ENCODE measurements around the gene RNF220. TPM values are rescaled to one million over a fixed set of nuclear protein-coding genes. Genes with fewer than 3 reads are reported as not detected.
"Not testable (repeated sequence)": the region's sequence is repeated elsewhere in the genome, so short reads cannot be mapped to it uniquely, and the experiment has no call there.

RNF220 gene
- total RNA-seq, 2 experiments from 2014 or later = 72.3 to 78.3 TPM

DNA sequence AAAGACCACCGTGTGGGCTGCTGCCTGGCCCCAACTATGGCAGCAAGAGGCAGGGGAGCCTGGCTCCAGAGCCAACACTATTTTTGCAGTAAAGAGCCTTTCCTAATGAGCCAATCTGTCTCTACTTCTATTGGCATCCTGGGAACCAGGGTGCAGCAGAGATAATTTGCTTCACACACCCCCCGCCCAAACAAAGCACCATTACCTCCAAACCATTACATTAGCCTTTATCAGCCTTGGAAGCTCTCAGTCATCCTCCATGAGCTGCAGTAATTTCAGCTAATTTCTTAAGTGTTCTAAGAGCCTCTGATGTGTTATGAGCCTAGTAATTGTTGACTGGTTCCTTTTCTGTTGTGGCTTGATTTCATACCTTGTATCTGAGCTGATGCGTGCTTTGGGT, 291.0 kb downstream of the RNF220 start:
- H3K4me1 Mint-ChIP-seq = peaks cover 28% of the 10 kb centered on the region
- no peaks in the 10 kb centered on the region for H3K36me3 Mint-ChIP-seq (ENCODE audit: low read depth)
- no peaks in the 10 kb centered on the region for H3K9me3 Mint-ChIP-seq (ENCODE audit: low read depth)
- ChIA-PET CTCF (interaction anchor here (0.6 to 3.2 kb wide), 6 partner anchors 13 to 479 kb away, joined by 3 to 14 read pairs (median 3); no protein-coding TSS in a partner anchor), POLR2A (interaction anchor here (2.3 kb wide), 1 partner anchor 25 kb away, joined by 27 read pairs; no protein-coding TSS in a partner anchor)
- H3K27me3 Mint-ChIP-seq = no peaks in the 10 kb centered on the region
- intact Hi-C loops (cut with DNase I, micrococcal nuclease) = no loop called here
- no peak for DNase-seq
- no peak for ATAC-seq
- no peak overlapping the region for H3K4me3 Mint-ChIP-seq
- peak overlapping the region; percentile 77 for H3K27ac Mint-ChIP-seq

DNA sequence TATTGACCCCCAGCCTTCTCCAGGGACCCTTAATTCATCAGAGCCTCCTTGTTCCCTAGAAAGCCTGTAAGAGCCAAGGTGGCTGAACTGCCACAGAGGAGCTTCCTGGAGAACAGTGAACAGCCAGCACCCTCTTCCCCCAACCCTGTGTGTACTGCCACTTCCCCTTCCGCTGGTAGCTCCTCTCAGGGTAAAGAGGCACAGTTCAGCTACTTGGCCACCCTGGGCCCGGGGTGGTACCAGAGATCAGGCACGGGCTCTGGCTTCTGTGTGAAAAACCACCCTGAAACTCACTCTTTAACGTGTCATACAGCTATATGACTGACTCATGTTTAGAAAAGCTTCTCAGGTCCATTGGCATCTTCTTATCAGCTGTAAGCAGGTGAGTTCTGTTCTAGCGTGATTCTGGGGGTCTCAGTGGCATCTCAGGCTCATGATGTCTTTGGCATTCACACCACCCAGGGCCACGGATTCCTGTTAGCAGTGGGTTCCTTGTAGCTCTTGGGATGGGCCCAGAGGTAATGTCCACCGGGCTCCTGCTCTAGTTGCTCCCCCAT, 291.8 kb downstream of the RNF220 start:
- DNase-seq (peak; percentile 71), ATAC-seq (peak; percentile 91)
- Mint-ChIP-seq H3K4me3 (no peak overlapping the region), H3K9me3 (ENCODE audit: low read depth) (no peaks in the 10 kb centered on the region), H3K27me3 (no peaks in the 10 kb centered on the region), H3K36me3 (ENCODE audit: low read depth) (no peaks in the 10 kb centered on the region), H3K27ac (peak overlapping the region; percentile 77), H3K4me1 (peaks cover 28% of the 10 kb centered on the region)
- CTCF ChIA-PET = interaction anchor here (0.6 to 3.2 kb wide), 8 partner anchors 12 to 479 kb away, joined by 3 to 14 read pairs (median 3); partner anchors contain the start of gene RNU5D-1
- POLR2A ChIA-PET = interaction anchor here (0.9 to 2.3 kb wide), 3 partner anchors 24 to 122 kb away, joined by 4 to 27 read pairs (median 6); no protein-coding TSS in a partner anchor
- intact Hi-C loops (cut with DNase I, micrococcal nuclease) = no loop called here

DNA sequence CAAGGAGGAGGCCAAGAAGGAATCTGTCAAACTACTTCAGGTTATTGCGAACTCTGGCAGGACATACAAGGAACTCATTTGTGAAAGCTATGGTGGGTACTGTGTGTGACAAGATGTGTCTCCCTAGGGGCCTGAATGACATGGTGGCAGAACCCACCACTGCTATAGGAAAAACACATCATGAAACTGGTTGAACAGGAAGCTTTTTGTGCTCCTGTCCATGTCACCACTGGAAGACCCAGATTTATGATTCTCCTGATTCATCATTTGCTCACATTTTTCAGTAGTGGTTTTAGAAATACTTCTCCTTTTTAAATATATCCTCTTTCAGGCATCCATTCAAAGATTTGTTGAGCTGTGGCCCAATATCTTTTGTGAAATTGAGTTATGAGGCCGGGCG, 293.1 kb downstream of the RNF220 start:
- Mint-ChIP-seq H3K27ac (no peak overlapping the region), H3K27me3 (no peaks in the 10 kb centered on the region), H3K4me3 (no peak overlapping the region), H3K36me3 (ENCODE audit: low read depth) (no peaks in the 10 kb centered on the region), H3K4me1 (peaks cover 24% of the 10 kb centered on the region), H3K9me3 (ENCODE audit: low read depth) (no peaks in the 10 kb centered on the region)
- DNase-seq (no peak), ATAC-seq (no peak)
- intact Hi-C loops (cut with DNase I, micrococcal nuclease) = no loop called here
- POLR2A ChIA-PET = interaction anchor here (0.9 to 1.5 kb wide), 2 partner anchors 23 to 121 kb away, joined by 3 to 6 read pairs (median 3); no protein-coding TSS in a partner anchor
- CTCF ChIA-PET = interaction anchor here (0.9 to 1.2 kb wide), 4 partner anchors 8 to 26 kb away, joined by 3 to 4 read pairs (median 3); no protein-coding TSS in a partner anchor

DNA sequence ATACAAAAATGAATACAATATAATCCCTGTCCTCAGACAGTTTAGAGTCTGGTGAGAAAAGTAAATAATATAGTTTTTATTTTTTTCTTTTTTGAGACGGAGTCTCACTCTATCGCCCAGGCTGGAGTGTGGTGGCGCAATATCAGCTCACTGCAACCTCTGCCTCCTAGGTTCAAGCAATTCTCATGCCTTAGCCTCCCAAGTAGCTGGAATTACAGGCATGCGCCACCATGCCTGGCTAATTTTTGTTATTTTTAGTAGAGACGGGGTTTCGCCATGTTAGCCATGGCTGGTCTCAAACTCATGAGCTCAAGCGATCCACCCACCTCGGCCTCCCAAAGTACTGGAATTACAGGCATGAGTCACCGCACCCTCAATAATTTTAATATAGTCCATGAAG, 294.3 kb downstream of the RNF220 start:
- CTCF ChIA-PET = not testable (repeated sequence)
- peaks cover 22% of the 10 kb centered on the region for H3K4me1 Mint-ChIP-seq

DNA sequence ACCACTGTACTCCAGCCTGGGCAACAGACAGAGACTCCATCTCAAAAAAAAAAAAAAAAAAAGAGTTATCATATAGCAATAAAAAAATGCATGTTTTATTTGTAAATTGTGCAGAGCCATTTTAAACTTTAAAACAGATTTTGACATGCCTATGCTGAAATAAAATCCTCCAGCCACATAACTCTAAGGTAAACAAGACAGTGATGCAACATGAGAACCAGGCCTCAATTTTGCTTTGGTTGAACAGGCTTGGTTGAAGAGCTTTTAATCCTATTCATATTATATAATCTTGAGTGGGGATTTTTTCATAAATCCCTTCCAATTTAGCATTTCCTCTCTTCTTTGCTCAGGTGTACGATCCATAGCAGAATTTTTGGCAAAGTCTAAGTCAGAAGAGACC, 295.5 kb downstream of the RNF220 start:
- Mint-ChIP-seq H3K4me3 (no peak overlapping the region), H3K4me1 (peaks cover 22% of the 10 kb centered on the region), H3K36me3 (ENCODE audit: low read depth) (no peaks in the 10 kb centered on the region), H3K27ac (no peak overlapping the region), H3K9me3 (ENCODE audit: low read depth) (no peaks in the 10 kb centered on the region), H3K27me3 (no peaks in the 10 kb centered on the region)
- DNase-seq (no peak), ATAC-seq (no peak)
- ChIA-PET CTCF (interaction anchor here (0.6 to 1.1 kb wide), 3 partner anchors 25 to 976 kb away, joined by 3 to 4 read pairs (median 3); no protein-coding TSS in a partner anchor), POLR2A (no interaction called here)
- intact Hi-C loops (cut with DNase I, micrococcal nuclease) = no loop called here

More for the DNA sequence above, 294.3 kb downstream of the RNF220 start:
- intact Hi-C loops (cut with DNase I, micrococcal nuclease); H3K36me3 Mint-ChIP-seq (ENCODE audit: low read depth); ATAC-seq; DNase-seq; H3K27ac Mint-ChIP-seq; H3K27me3 Mint-ChIP-seq; H3K4me3 Mint-ChIP-seq; POLR2A ChIA-PET; H3K9me3 Mint-ChIP-seq (ENCODE audit: low read depth): not testable (repeated sequence)

DNA sequence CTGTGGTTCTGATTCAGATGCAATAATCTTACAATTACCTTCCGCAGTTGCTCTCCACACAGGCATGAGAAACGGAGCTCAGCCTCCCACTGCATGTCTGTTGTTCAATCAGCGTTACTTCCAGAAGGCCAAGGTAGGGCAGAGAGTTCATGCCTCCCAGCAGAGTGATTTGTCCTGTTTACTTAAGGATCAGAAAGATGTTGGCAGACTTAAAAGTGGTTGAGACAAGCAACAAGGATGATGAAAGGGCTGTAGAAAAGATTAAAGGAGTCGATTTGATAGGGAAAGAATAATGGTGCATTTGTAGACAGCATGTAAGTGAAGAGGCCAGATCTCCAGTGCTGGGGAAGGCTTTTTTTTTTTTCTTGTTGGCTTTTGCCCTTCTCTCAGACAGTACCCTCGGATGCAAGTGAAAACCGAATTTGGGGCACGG, 296.1 kb downstream of the RNF220 start:
- DNase-seq (no peak), ATAC-seq (no peak)
- Mint-ChIP-seq H3K9me3 (ENCODE audit: low read depth) (no peaks in the 10 kb centered on the region), H3K27me3 (no peaks in the 10 kb centered on the region), H3K27ac (no peak overlapping the region), H3K36me3 (ENCODE audit: low read depth) (no peaks in the 10 kb centered on the region), H3K4me3 (no peak overlapping the region), H3K4me1 (peaks cover 21% of the 10 kb centered on the region)
- ChIA-PET CTCF (interaction anchor here (0.6 to 1.1 kb wide), 3 partner anchors 26 to 976 kb away, joined by 3 to 4 read pairs (median 3); no protein-coding TSS in a partner anchor), POLR2A (no interaction called here)
- intact Hi-C loops (cut with DNase I, micrococcal nuclease) = no loop called here

Small RNAs within 50 kb of the gene (microRNA-seq; reads per million reads assigned to microRNA genes)
- not detected for gene MIR5584 (ENCODE audit: borderline replicate concordance)

Other genes starting within 250 kb of the RNF220 start
- 10 to 100 TPM; 30.2 to 34.8 TPM for gene DMAP1, start 191.8 kb upstream of the RNF220 start, total RNA-seq
- gene ERI3, start 50.0 kb upstream of the RNF220 start, total RNA-seq = 10 to 100 TPM; 36.7 to 41.3 TPM

All from activated CD4-positive, alpha-beta T cell treated with anti-CD3 and anti-CD28 coated beads for 36 hours (primary cell).